Fibroblast of lung (primary cell): ENCODE data around the gene TBC1D13. TPM values are rescaled to one million over a fixed set of nuclear protein-coding genes. Genes with fewer than 3 reads are reported as not detected.

Experiments
- DNase-seq, 2 donors: peaks; one replicate each; pipeline versions ENCODE4 v3.0.0 to v3.0.0-alpha.2; 2010; ENCODE audit warnings: low read depth in 2 of 2
- H2AFZ ChIP-seq: 2 replicates; pipeline ENCODE4 v1.5.1; 2012; ENCODE audit warnings: low read length, control low read depth, inconsistent platforms
- H3K27ac ChIP-seq: 2 replicates; pipeline ENCODE4 v1.5.1; 2011; ENCODE audit warnings: low read length, control low read depth; ENCODE audit not compliant: insufficient read depth
- H3K27me3 ChIP-seq: 2 replicates; pipeline ENCODE4 v1.5.1; 2011; ENCODE audit warnings: mild to moderate bottlenecking, low read length; ENCODE audit not compliant: control insufficient read depth, insufficient read depth
- H3K36me3 ChIP-seq: 2 replicates; pipeline ENCODE4 v1.5.1; 2011; ENCODE audit warnings: low read length; ENCODE audit not compliant: control insufficient read depth, insufficient read depth
- H3K4me1 ChIP-seq: 2 replicates; pipeline ENCODE4 v1.5.1; 2011; ENCODE audit warnings: low read length; ENCODE audit not compliant: control insufficient read depth, insufficient read depth; ENCODE audit errors: extremely low read depth
- H3K4me2 ChIP-seq: 2 replicates; pipeline ENCODE4 v1.5.1; 2011; ENCODE audit warnings: low read length, control low read depth; ENCODE audit not compliant: insufficient read depth; ENCODE audit errors: extremely low read depth
- H3K4me3 ChIP-seq, 4 experiments: fragments of 200-600 bp in 1 of 4; sonication (generic) in 1 of 4; replicated peaks in 1 of 4; 2 replicates each; pipeline ENCODE4 v1.5.1; 2011 to 2016; ENCODE audit warnings: low read length in 4 of 4, low read depth in 3 of 4, mild to moderate bottlenecking in 3 of 4, control low read depth in 2 of 4, inconsistent platforms in 1 of 4, mixed read lengths in 1 of 4; ENCODE audit not compliant: insufficient read depth in 1 of 4; ENCODE audit errors: control extremely low read depth in 1 of 4
- H3K79me2 ChIP-seq: 2 replicates; pipeline ENCODE4 v1.5.1; 2012; ENCODE audit warnings: mild to moderate bottlenecking, low read length, inconsistent platforms; ENCODE audit not compliant: control insufficient read depth, insufficient read depth
- H3K9ac ChIP-seq: 2 replicates; pipeline ENCODE4 v1.5.1; 2011; ENCODE audit warnings: mild to moderate bottlenecking, low read length, control low read depth; ENCODE audit not compliant: insufficient read depth
- H3K9me3 ChIP-seq: 2 replicates; pipeline ENCODE4 v1.5.1; 2012; ENCODE audit warnings: low read depth, low read length; ENCODE audit not compliant: control insufficient read depth, insufficient read depth
- H4K20me1 ChIP-seq: 2 replicates; pipeline ENCODE4 v1.5.1; 2011; ENCODE audit warnings: low read length; ENCODE audit not compliant: control insufficient read depth, insufficient read depth; ENCODE audit errors: extremely low read depth
- CTCF ChIP-seq, 2 donors: IDR thresholded peaks in 1 of 2; conservative IDR thresholded peaks in 1 of 2; 1 replicate in 1 of 2; 2 replicates in 1 of 2; pipeline ENCODE4 v1.5.1; 2011 to 2012; ENCODE audit warnings: low read length in 2 of 2, control low read depth in 1 of 2, inconsistent platforms in 1 of 2, low read depth in 1 of 2, mild to moderate bottlenecking in 1 of 2
- EZH2 ChIP-seq: IDR thresholded peaks from 2 replicates; pipeline ENCODE4 v1.5.1; 2012; ENCODE audit warnings: low read length, control low read depth, mild to moderate bottlenecking; ENCODE audit errors: missing control alignments
- polyA plus RNA-seq, 2 donors: library from polyadenylated mRNA; depleted of rRNA in 1 of 2; stranded (reverse) in 1 of 2; unstranded in 1 of 2; fragments of >200 nt; gene quantifications; 2 replicates each; pipeline ENCODE4 v1.2.1, GENCODE V29; 2011 to 2012; ENCODE audit warnings: missing spikeins in 1 of 2
- total RNA-seq: library from RNA; depleted of rRNA; stranded (reverse); fragments of >200 nt; gene quantifications from 2 replicates; pipeline ENCODE4 v1.2.1, GENCODE V29; 2014

Gene TBC1D13
- total and polyA plus RNA-seq, 2 donors (not counting 1 experiment from before 2014, with no cell fraction given): 9.2 to 20.6 TPM

- Histone ChIP-seq H2AFZ (no peak overlapping the region), H3K36me3 (peaks cover 24% of the 10 kb centered on the region)
- DNase-seq: no peak
Observed at GRCh38 chr9:128825923-128826700, 39.1 kb downstream of the TBC1D13 start.

GRCh38 chr9:128828267-128828666 is 41.2 kb downstream of the TBC1D13 start:
- no peaks in the 10 kb centered on the region for H3K27me3 ChIP-seq
- H3K4me3 ChIP-seq: peak overlapping the region in 2 of 4 experiments; percentile 88 to 96
- no peaks in the 10 kb centered on the region for H3K9me3 ChIP-seq
- no peak overlapping the region for H3K27ac ChIP-seq
- no peak overlapping the region for H2AFZ ChIP-seq
- H3K4me2 ChIP-seq: peak overlapping the region; percentile 93
- DNase-seq: no peak
- peaks cover 16% of the 10 kb centered on the region for H3K36me3 ChIP-seq
- H4K20me1 ChIP-seq: no peaks in the 10 kb centered on the region
- no peak overlapping the region for H3K9ac ChIP-seq
- TF ChIP-seq EZH2: no peak
- no peak for TF ChIP-seq CTCF (conservative IDR thresholded peaks at IDR 0.05 in 1 of 2, IDR thresholded peaks at IDR 0.05 in 1 of 2; ENCODE audit: low read depth in 1 of 2, low read length in 2 of 2)
- H3K4me1 ChIP-seq: no peaks in the 10 kb centered on the region
- peaks cover 7% of the 10 kb centered on the region for H3K79me2 ChIP-seq

More at GRCh38 chr9:128825923-128826700, 39.1 kb downstream of the TBC1D13 start:
- no peaks in the 10 kb centered on the region for H4K20me1 ChIP-seq
- peaks cover 7% of the 10 kb centered on the region for H3K79me2 ChIP-seq
- no peaks in the 10 kb centered on the region for H3K27me3 ChIP-seq
- H3K9ac ChIP-seq: no peak overlapping the region
- H3K4me1 ChIP-seq: no peaks in the 10 kb centered on the region
- no peak for TF ChIP-seq EZH2
- no peak for TF ChIP-seq CTCF (conservative IDR thresholded peaks at IDR 0.05 in 1 of 2, IDR thresholded peaks at IDR 0.05 in 1 of 2; ENCODE audit: low read depth in 1 of 2, low read length in 2 of 2)
- no peak overlapping the region for H3K4me2 ChIP-seq
- H3K9me3 ChIP-seq: no peaks in the 10 kb centered on the region
- H3K4me3 ChIP-seq: no peak overlapping the region
- H3K27ac ChIP-seq: no peak overlapping the region

- peak overlapping the region; percentile 81 for H2AFZ ChIP-seq
- H3K79me2 ChIP-seq: peaks cover 7% of the 10 kb centered on the region
- no peak for DNase-seq
- peak overlapping the region; percentile 93 for H3K4me2 ChIP-seq
- H3K4me1 ChIP-seq: no peaks in the 10 kb centered on the region
- no peak for TF ChIP-seq CTCF (conservative IDR thresholded peaks at IDR 0.05 in 1 of 2, IDR thresholded peaks at IDR 0.05 in 1 of 2; ENCODE audit: low read depth in 1 of 2, low read length in 2 of 2)
- TF ChIP-seq EZH2: no peak
- H3K27me3 ChIP-seq: no peaks in the 10 kb centered on the region
- peak overlapping the region; percentile 50 for H3K27ac ChIP-seq
- peak overlapping the region; percentile 79 for H3K9ac ChIP-seq
- peaks cover 10% of the 10 kb centered on the region for H3K36me3 ChIP-seq
- H3K9me3 ChIP-seq: no peaks in the 10 kb centered on the region
- peak overlapping the region; percentile 68 to 96 (median 92) for H3K4me3 ChIP-seq
- H4K20me1 ChIP-seq: no peaks in the 10 kb centered on the region
Observed at GRCh38 chr9:128828719-128829452, 41.8 kb downstream of the TBC1D13 start.
